Measurements from ENCODE around the gene TEKTIP1.
"Not testable (repeated sequence)": the region's sequence is repeated elsewhere in the genome, so short reads cannot be mapped to it uniquely, and the experiment has no call there.

TEKTIP1 gene

DNA sequence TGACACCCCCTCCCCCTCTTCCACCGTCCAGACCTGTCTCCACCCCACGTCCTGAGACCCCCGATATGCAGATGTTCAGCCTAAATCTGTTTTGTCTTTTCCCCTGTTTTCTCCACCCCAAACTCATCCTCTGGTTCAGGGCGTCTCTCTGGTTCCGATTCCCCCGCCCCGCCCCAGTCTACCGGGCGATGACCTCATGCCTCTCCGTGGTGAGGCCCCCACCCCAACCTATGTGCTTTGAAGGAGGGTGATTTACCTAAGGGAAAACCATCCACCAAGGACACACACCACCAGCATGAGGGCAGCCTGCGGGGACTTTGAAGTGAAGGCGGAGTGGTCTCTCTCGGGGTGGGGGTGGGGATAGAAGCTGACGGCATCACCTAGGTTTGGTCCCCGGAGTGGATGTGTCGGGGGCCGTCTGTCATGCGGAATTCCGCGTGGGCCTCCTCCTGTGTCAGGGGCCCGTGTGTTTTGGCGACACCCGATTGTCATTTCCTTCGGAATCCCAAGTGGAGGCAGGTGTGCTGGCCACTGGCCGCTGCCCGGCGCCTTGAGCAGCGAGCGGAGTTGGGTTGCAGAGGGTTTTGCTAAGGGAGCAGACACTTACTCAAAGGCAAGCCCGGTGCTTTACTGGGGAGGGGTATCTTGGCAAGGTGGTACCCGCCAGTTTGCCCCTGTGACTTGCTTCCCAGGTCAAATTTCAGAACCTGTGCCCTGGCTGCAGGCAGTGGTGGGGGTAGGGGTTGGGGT, 31.4 kb upstream of the TEKTIP1 start:
- DNase-seq (ENCODE audit: low read depth in 1 of 2, low spot score in 1 of 2) = no peak

DNA sequence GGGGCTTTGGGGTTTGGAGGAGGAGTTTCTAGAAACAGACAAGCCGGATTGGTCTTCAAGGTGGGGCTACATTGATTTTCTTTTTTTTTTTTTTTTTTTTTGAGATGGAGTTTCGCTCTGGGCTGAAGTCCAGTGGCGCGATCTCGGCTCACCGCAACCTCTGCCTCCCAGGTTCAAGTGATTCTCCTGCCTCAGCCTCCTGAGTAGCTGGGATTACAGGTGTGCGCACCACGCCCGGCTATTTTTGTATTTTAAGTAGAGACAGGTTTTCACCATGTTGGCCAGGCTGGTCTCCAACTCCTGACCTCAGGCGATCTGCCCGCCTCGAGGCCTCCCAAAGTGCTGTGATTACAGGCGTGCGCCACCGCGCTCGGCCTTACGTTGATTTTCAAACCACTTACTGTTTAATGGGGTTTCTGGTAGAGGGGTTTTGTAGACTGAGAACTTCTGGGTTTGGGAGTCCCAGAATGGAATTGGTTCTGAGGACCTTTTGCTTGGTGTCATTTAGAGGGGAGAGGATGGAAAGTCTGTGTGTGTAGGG, 30.8 kb upstream of the TEKTIP1 start:
- DNase-seq (ENCODE audit: low read depth in 1 of 2, low spot score in 1 of 2) = not testable (repeated sequence)

DNA sequence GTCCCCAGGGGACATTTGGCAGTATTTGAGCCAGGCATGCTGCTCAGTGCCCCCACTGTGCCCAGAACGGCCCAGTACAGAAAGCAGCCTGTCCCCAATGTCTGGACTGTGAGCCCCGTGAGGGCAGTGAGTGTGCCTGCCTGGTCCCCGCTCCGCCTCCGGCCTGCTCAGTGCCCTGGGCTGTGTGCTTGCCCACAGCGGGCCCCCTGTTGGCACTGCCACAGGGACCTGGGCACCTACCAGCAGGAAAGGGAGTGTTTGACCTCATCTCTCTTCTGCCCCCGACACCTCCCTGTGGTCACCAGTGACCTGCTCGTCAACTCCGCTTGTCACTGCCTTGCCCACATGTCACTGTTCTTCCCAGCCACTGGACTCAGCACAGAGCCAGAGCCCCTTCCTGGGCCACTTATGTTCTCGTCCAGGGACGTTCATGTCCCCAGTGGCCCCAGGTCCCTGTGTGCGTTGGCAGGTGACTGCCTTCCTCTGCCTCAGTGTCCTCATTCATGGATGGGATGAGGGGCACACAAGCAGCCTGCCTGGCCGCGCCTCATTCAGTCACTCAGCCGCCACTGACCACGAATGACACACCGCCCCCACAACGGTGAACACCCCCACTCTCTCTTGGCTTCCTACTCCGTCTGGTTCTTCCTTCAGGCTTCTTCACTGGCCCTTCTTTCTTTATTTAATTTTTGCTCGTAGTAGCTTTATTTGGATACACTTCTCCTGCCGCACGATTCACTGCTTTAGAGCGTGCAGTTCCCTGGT, 30.0 kb upstream of the TEKTIP1 start:
- no peak for DNase-seq (ENCODE audit: low read depth in 1 of 2, low spot score in 1 of 2)

DNA sequence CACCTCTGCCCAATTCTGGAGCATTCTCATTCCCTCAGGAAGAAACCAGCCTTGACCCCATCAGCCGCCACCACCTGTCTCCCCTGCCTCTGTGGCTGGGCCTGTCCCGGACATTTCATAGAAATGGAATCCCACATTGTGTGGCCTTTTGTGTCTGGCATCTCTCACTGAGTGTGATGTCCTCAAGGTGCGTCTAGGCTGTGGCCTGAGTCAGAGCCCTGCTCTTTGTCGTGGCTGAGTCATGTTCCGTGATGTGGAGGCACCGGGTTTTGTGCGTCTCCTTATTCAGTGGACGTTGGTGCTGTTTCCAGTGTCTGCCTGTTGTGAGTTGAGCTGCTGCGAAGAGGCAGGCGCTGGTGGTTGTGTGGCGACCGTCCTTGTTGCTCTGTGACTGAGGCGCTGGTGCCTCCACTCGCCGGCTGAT, 29.4 kb upstream of the TEKTIP1 start:
- no peak for DNase-seq (ENCODE audit: low read depth in 1 of 2, low spot score in 1 of 2)

DNA sequence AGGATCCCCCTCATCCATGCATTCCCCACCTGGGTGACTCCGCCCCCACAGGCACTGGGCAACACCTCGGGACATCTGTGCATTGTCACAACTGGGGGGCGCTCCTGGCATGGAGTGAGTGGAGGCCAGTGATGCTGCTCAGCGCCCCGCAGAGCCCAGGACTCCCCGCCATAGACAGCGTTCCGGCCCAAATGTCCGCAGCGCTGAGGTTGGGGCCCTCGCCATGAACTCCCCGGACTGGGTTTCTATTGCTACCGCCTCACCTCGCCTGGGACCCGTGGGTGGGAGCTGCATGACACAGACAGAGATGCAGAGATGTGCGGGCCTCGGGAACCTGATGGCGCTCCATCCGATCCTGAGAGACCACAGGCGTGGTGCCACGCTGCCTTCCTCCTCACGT, 28.2 kb upstream of the TEKTIP1 start:
- DNase-seq (ENCODE audit: low read depth in 1 of 2, low spot score in 1 of 2) = no peak

DNA sequence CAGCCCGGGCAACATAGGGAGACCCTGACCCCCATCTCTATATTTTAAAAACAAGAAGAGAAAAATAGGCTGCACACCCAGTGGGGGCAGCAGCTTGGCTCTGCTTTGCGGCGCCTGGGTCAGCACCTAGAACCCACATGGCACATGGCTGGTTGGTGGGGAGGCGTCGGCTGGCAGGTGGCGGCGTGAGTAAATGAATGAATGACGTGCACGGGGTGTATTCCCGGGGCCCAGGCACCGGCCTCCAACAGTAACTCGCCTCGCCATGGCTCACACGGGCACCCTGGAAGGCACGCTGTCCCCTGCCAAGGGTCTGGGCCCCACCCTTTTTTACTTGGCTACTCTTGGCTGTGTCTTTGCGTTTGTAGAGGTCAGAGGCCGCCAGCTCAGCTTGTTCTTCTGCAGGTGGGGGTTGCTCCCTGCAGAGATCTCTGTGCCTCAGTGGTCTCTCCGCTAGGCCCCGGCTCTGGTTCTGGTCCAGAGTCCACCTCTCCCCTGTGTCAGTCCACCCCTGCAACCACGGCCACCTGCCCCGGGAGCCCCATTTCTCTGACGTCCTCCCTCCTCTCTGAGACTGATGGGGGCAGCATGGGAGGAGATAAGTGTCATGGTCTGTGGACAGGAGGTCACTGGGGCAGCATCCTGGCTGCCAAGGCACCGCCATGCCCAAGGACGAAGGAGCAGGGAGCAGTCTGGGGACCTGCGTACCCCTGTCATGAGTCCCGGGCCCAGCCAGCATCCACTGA, 27.3 kb upstream of the TEKTIP1 start:
- DNase-seq (ENCODE audit: low read depth in 1 of 2, low spot score in 1 of 2) = no peak

DNA sequence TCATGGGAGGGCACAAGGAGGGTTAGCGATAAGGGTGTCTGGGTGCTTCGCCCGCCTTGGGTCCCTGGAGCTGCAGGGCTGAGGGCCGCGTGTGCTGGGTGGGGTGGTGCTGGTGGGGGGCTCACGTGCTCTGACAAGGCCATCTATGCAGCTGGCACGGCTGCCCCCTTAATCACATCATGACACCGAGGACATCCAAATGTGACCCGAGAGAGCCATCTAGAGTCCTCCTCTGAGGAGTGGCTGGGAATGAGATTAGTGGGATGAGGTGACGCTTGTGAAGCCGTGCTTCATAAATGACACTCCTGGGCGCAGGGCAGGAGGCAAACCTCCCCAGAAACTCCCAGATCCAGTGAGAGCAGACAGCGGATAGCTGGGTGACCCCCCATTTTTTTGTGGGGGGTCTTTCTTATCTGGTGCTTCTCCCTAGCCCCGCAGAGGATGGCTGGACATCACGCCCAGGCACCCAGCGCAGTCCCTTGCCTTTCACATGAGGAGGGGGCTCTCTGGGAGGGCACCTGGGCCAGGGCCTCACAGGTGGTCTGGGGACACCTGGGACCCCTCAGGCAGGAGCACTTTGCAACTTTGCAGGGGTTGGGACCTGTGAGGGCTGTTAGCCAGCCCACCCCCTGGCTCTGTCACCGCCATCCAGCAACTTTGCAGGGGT, 26.3 kb upstream of the TEKTIP1 start:
- no peak for DNase-seq (ENCODE audit: low read depth in 1 of 2, low spot score in 1 of 2)

DNA sequence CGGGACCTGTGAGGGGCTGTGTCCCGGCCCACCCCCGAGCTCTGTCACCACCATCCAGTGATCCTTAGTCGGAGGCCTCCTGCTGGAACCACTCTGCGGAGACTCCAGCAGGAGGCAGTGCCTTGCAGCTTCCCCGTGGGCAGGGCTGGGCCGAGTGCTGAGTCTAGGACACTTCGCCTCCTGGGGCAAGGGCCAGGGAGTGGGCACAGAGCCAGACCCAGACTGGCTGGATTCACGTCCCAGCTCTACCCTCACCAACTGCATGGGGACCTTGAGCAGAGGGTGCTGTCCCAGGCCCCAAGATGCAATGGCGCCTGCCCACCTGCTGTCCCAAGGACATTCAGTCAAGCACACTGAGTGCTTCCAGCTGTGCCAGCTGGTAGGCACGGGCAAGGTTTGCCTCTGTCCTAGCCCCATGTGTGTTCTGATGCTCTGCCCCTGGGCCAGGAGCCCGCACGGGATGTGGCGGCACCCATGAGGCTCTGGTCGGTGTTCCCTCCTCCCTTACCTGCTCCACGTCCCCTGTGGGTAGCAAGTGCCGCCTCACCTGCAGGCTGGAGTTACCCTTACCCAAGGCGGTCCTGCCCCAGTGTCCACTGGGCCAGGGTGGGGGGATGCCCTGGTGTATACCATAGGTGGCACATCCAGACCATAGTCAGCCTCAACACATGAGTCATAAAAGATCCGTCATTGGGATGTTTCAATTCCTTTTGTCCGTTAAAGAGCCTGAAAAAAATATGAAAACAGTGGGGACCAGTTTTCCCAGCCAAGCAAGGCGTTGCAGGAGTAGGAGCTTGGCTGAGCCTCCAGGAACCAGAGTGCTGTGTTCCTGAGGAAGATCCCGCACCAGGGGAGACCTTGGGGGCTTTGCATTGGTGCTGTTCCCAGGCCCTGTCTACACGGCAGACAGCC, 25.5 kb upstream of the TEKTIP1 start:
- no peak for DNase-seq (ENCODE audit: low read depth in 1 of 2, low spot score in 1 of 2)

DNA sequence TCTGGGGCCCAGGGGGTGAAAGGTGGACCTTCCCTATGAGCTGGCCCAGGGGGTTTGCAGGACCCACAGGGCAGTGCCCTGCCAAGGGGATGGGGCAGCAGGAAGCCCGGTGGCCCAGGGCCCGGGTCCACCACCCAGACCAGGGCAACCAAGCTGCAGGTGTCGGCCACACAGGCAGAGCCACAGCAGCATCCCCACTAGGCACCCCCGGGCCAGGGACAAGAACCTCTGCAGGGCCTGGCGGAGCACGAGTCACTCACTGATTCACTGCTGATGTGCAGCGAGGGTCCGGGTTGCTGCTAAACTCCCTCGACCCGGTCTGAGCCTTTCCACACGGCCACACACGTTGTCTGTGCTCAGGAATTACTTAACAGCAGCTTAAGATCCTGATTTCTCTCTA, 24.0 kb upstream of the TEKTIP1 start:
- DNase-seq (ENCODE audit: low read depth in 1 of 2, low spot score in 1 of 2) = no peak

DNA sequence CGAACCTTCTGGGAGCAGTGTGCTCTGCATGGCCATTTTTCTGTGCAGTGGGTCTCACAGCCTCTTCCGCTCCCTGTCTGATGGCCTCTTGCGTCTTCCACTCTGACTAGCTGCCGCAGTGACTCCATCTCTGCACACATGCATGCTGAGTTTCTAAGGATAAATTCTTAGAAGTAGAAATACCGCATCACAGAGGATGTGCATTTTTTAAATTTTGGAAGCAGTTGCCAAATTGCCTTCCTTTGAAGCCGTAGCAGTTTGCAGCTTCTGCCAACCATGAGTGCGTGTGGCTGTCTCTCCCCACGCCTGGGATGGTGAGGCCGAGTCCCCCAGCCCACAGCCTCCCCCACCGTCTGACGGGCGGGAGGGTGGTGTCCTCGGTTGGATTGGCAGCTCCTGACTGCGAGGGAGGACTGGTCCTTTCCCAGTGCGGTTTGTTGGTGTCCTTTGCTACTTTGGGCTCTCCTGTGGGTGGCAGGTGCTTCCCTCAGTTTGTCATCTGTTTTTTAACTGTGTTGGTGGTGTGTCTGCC, 23.0 kb upstream of the TEKTIP1 start:
- DNase-seq (ENCODE audit: low read depth in 1 of 2, low spot score in 1 of 2) = no peak

DNA sequence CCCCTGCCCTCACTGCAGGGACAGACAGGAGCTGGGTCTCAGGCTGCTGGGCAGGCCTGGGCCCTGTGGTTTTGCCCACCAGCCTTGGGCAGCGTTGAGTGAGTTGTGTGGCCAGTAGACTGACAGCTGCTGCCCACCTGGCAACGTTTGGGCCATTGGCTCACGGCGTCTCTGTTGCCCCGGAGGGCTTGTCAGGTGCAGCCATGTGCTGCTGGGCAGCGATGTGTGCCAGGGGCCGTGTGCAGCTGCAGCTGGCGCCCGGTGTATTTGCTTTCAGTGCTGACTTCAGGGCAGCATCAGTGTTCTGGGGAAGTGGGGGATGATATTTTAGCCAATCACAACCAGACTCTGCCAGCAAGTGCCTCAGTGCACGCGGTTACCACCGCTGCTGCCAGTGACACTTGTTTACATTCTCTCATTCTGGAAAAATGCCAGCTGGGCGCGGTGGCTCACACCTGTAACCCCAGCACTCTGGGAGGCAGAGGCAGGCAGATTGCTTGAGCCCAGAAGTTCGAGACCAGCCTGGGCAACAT, 22.2 kb upstream of the TEKTIP1 start:
- no peak for DNase-seq (ENCODE audit: low read depth in 1 of 2, low spot score in 1 of 2)

DNA sequence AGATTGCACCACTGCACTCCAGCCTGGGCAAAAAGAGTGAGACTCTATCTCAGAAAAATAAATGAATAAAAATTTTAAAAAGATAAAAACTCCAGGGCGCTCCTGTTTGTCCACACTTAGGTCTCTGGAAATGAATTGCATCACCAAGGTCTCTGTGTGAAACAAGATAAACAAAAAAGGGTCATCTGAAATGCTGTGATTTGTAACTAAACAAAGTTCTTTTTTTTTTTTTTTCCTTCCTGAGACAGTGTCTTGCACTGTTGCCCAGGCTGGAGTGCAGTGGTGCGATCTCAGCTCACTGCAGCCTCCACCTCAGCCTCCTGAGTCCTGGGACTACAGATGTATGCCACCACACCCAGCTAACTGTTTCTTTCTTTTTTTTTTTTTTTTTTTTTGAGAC, 21.3 kb upstream of the TEKTIP1 start:
- DNase-seq (ENCODE audit: low read depth in 1 of 2, low spot score in 1 of 2) = no peak

DNA sequence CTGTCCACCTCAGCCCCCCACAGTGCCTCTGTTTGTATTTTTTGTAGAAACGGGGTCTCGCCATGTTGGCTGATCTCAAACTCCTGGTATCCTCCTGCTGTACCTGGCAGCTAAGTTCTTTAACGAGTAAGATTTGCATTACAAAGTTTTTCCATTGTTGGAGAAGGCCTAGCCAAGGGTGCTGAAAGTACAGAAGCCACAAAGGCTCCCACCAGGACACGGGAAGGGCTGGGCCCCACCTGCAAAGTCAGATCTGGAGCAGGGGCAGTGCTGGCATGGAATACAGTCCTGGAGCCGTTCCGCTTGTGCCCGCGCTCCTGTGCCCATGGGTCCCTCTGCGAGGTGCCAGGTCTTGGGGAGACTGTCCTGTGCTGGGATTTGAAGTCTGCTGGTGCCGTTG, 20.7 kb upstream of the TEKTIP1 start:
- no peak for DNase-seq (ENCODE audit: low read depth in 1 of 2, low spot score in 1 of 2)

DNA sequence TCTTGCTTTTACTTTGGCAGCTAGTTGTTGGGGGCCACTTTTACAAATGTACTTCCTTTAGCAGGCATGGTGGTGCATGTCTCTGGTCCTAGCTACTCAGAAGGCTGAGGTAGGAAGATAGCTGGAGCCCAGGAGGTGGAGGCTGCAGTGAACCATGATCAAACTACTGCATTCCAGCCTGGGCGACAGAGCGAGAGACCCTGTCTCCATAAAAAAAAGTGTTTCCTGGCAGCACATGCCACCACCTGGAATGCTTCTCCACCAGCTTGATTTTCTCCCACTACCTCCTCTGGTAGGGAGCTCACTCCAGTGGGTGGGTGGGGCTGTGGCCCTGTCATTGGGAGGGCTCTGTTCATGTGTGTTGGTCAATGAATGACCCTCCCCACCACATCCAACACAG, 20.3 kb upstream of the TEKTIP1 start:
- DNase-seq (ENCODE audit: low read depth in 1 of 2, low spot score in 1 of 2) = no peak

DNA sequence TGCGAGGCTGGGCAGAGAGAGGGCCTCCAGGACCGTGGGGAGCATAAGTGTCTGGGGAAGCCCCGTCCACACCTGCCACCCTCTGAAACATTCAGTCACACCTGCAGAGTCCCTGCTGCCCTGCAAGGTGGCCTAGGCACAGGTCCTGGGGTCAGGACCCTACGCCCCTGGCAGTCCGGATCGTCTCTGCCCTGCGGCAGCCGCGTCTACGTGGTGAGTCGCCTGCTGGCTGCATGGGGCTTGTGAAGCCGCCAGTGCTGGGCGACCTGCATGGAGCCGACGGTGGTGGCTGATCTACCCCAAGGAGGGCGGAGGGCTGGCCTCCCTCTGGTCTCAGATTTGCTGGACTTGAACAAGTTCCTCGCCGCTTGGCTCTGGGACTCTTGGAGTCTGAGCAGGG, 19.8 kb upstream of the TEKTIP1 start:
- DNase-seq (ENCODE audit: low read depth in 1 of 2, low spot score in 1 of 2) = no peak

DNA sequence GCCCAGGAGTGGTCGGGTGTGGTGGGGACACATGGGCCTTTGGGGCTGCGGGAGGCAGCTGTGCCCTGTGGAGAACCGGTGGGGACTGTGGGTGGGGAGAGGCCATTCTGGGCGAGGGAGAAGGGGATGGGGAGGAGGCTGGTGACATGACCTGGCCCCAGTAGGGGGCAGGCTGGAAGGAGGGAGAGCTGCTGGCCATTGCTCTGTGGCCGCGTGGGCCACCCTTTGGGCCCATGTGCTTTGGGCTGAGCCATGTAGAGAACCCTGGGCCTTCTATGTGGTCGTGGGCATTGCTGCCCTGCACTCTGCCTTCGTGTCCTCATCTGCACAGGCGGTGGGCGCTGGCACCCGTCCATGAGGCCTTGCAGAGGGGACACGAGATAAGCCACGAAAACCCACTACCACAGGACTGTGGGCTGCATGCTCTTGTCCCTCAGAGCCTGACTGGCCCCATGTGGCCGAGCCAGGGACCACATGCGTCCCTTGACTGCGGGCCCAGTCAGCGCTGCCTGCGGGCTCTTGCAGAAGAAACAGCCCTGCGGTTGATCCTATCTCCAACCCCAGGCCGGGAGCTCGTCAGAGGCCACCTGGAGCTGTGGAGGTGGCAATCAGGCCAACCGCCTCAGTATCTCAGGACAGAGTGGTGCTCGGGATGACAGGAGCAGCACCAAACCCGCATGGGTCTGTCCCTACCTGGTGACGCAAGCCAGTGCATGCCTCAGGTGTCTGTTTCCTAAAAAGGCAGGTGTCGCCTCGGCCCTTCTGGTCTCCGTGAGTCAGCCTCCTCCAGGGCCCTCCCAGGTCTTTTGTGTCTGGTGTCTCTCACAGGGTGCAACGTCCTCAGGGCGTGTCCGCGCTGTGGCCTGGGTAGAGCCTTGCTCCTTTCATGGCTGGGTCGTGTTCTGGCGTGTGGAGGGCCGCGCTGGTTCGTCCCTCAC, 18.5 kb upstream of the TEKTIP1 start:
- DNase-seq (ENCODE audit: low read depth in 1 of 2, low spot score in 1 of 2) = no peak

DNA sequence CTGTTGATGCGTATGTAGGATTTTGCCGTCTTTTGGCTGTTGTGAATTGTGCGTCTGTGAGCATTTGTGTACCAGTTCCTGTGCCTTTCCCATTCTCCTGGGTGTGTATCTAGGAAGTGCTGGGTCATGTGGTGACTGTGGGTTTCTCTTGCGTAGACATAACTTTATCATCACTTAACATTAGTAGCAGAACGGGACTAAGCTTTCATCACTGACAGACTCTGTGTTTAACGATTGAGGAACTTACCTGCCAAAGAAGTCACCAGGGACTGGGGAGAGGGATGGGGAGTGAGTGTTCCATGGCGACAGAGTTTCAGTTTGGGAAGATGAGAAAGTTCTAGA, 17.9 kb upstream of the TEKTIP1 start:
- no peak for DNase-seq (ENCODE audit: low read depth in 1 of 2, low spot score in 1 of 2)
